Ishikawa (cell line): Measurements from ENCODE around the gene TMEM40.

Experiments
- CEBPB ChIP-seq: IDR thresholded peaks from 2 replicates; pipeline ENCODE4 v1.6.1; 2012
- CREB1 ChIP-seq: IDR thresholded peaks from 2 replicates; pipeline ENCODE4 v1.6.1; 2012; ENCODE audit warnings: low read depth
- EGR1 ChIP-seq: IDR thresholded peaks from 2 replicates; pipeline ENCODE4 v1.6.1; 2012
- EP300 ChIP-seq: IDR thresholded peaks from 2 replicates; pipeline ENCODE4 v1.6.1; 2012; ENCODE audit warnings: borderline replicate concordance
- FOXM1 ChIP-seq: IDR thresholded peaks from 2 replicates; pipeline ENCODE4 v1.6.1; 2012; ENCODE audit warnings: low read depth, borderline replicate concordance
- NFIC ChIP-seq: IDR thresholded peaks from 2 replicates; pipeline ENCODE4 v1.6.1; 2012
- RAD21 ChIP-seq: IDR thresholded peaks from 2 replicates; pipeline ENCODE4 v1.6.1; 2012; ENCODE audit warnings: low read depth
- TAF1 ChIP-seq: IDR thresholded peaks from 2 replicates; pipeline ENCODE4 v1.6.1; 2012; ENCODE audit warnings: low read depth, mild to moderate bottlenecking
- TCF12 ChIP-seq: IDR thresholded peaks from 2 replicates; pipeline ENCODE4 v1.6.1; 2012; ENCODE audit warnings: low read depth
- TEAD4 ChIP-seq: IDR thresholded peaks from 2 replicates; pipeline ENCODE4 v1.6.1; 2012
- YY1 ChIP-seq: IDR thresholded peaks from 2 replicates; pipeline ENCODE4 v1.6.1; 2012; ENCODE audit warnings: low read depth
- ZBTB7A ChIP-seq: IDR thresholded peaks from 2 replicates; pipeline ENCODE4 v1.6.1; 2012; ENCODE audit warnings: low read depth
- TF ChIP-seq, protein P1 (sequence below): IDR thresholded peaks from 2 replicates; pipeline ENCODE4 v1.6.1; 2012
- TF ChIP-seq, protein P2 (sequence below): IDR thresholded peaks from 2 replicates; pipeline ENCODE4 v1.6.1; 2012
- TF ChIP-seq, protein P3 (sequence below): IDR thresholded peaks from 2 replicates; pipeline ENCODE4 v1.6.1; 2012; ENCODE audit warnings: low read depth, mild to moderate bottlenecking

Gene TMEM40

DNA sequence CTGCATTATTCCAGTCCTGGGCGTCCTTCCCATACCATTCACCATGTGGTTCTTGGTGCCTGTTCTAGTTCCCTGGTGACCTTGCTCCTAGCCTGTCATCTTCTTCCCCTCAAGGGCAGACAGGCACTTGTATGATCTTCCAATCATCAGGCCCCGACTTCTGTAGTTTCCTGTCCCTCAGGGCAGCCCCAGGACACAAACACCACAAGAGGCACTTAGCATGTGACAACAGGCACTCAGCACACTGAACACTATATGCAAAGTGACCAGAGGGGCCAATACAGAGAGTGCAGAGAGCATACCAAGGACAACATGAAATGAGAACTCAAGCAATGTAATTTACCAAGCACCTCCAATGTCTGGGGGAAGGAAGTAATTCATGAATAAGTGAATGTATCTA lies 17.9 kb downstream of the TMEM40 start:
- TF ChIP-seq, protein P1, sequence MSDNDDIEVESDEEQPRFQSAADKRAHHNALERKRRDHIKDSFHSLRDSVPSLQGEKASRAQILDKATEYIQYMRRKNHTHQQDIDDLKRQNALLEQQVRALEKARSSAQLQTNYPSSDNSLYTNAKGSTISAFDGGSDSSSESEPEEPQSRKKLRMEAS: no peak
- TF ChIP-seq RAD21: no peak
- TF ChIP-seq CREB1: no peak

DNA sequence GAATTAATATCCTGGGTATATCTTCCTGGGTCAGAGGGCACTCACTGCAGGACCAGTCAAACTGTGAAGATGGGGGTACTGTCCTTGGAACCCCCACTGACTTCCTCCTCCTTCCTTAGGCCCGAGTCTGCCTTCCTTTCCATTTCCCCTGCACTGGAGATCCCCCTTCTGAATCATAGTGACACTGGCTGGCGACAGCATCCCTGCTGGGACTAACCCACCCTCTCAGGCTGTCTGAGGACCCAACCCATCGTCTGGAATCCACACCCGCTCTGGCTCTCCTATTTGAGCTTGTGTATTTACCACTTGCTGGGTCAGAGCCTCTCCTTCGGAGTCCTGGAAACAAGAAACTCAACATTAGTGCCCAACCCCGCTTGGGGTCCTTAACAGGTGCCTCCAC lies 21.2 kb downstream of the TMEM40 start:
- no peak for TF ChIP-seq TEAD4
- TF ChIP-seq TCF12: no peak
- no peak for TF ChIP-seq ZBTB7A
- no peak for TF ChIP-seq RAD21
- TF ChIP-seq, protein P2, sequence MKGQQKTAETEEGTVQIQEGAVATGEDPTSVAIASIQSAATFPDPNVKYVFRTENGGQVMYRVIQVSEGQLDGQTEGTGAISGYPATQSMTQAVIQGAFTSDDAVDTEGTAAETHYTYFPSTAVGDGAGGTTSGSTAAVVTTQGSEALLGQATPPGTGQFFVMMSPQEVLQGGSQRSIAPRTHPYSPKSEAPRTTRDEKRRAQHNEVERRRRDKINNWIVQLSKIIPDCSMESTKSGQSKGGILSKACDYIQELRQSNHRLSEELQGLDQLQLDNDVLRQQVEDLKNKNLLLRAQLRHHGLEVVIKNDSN: no peak
- TF ChIP-seq, protein P1: no peak
- TF ChIP-seq EGR1: no peak
- no peak for TF ChIP-seq FOXM1
- no peak for TF ChIP-seq NFIC
- no peak for TF ChIP-seq CEBPB
- no peak for TF ChIP-seq TAF1
- no peak for TF ChIP-seq YY1
- TF ChIP-seq CREB1: no peak
- TF ChIP-seq, protein P3, sequence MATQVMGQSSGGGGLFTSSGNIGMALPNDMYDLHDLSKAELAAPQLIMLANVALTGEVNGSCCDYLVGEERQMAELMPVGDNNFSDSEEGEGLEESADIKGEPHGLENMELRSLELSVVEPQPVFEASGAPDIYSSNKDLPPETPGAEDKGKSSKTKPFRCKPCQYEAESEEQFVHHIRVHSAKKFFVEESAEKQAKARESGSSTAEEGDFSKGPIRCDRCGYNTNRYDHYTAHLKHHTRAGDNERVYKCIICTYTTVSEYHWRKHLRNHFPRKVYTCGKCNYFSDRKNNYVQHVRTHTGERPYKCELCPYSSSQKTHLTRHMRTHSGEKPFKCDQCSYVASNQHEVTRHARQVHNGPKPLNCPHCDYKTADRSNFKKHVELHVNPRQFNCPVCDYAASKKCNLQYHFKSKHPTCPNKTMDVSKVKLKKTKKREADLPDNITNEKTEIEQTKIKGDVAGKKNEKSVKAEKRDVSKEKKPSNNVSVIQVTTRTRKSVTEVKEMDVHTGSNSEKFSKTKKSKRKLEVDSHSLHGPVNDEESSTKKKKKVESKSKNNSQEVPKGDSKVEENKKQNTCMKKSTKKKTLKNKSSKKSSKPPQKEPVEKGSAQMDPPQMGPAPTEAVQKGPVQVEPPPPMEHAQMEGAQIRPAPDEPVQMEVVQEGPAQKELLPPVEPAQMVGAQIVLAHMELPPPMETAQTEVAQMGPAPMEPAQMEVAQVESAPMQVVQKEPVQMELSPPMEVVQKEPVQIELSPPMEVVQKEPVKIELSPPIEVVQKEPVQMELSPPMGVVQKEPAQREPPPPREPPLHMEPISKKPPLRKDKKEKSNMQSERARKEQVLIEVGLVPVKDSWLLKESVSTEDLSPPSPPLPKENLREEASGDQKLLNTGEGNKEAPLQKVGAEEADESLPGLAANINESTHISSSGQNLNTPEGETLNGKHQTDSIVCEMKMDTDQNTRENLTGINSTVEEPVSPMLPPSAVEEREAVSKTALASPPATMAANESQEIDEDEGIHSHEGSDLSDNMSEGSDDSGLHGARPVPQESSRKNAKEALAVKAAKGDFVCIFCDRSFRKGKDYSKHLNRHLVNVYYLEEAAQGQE: no peak
- TF ChIP-seq EP300: no peak

DNA sequence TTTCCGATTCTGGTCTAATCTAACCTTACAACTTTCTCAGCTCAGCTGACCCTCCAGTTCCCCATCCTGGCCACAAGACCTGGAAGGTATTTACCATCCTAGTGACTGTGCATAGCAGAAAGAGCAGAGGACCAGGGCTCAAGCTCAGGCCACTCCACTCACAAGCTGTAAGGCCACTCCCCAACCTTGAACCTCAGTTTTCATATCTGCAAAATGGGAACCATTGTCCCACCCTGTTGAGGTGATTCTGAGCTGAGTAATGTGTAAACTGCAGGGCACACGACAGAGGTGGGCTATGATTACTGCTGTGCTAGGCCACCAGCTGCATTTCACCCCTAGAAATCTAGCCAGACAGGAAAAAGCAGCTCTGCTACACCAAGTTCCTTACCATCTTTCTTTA lies 21.7 kb downstream of the TMEM40 start:
- TF ChIP-seq YY1 (no peak), TEAD4 (no peak), TCF12 (no peak), TAF1 (no peak), ZBTB7A (no peak)
- TF ChIP-seq, protein P2: no peak

DNA sequence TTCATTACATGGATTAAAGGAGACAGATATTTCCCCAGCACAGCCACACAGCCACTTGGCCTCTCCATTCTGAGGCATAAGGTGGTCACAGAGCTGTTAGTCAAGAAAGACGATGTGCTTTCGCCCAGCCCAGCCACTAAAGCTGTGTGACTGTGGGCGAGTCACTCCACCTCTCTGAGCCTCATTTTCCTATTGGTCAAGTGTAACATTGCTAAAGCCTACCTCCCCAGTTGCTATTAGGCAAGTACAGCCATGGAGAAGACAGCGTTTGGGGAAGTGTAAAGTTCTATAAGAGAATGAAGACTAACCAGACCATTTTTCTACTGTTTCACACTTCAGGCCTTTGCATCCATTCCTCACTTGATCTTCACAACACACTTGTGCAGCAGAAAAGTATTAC lies 24.1 kb downstream of the TMEM40 start:
- TF ChIP-seq TEAD4 (no peak), RAD21 (no peak), FOXM1 (no peak), ZBTB7A (no peak), CEBPB (no peak), YY1 (no peak), EGR1 (no peak)
- TF ChIP-seq, protein P2: no peak

DNA sequence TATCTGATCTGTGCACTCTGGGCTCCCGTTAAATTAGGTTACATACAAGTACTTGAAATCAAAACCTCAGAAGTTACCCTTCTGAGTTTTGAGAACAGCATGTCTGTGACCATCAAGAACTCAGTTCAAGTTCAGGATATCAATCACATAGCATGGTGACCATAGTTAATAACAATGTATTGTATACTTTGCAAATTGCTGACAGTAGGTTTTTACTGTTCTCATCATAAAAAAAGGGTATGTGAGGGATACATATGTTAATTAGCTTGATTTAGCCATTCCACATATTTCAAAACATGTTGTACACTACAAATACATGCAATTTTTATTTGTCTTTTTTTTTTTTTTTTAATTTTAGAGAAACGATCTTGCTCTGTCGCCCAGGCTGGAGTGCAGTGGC lies 25.5 kb downstream of the TMEM40 start:
- TF ChIP-seq TCF12: no peak
- no peak for TF ChIP-seq CREB1
- TF ChIP-seq TEAD4: no peak
- TF ChIP-seq, protein P1: no peak
- no peak for TF ChIP-seq NFIC
- no peak for TF ChIP-seq EGR1
- TF ChIP-seq RAD21: no peak
- TF ChIP-seq, protein P3: no peak
- TF ChIP-seq, protein P2: no peak
- TF ChIP-seq ZBTB7A: no peak
- TF ChIP-seq EP300: no peak
- no peak for TF ChIP-seq FOXM1
- TF ChIP-seq CEBPB: no peak
- TF ChIP-seq TAF1: no peak
- TF ChIP-seq YY1: no peak
